Measurements from ENCODE around the gene FERMT1.
"Not testable (repeated sequence)": the region's sequence is repeated elsewhere in the genome, so short reads cannot be mapped to it uniquely, and the experiment has no call there.

FERMT1 gene

DNA sequence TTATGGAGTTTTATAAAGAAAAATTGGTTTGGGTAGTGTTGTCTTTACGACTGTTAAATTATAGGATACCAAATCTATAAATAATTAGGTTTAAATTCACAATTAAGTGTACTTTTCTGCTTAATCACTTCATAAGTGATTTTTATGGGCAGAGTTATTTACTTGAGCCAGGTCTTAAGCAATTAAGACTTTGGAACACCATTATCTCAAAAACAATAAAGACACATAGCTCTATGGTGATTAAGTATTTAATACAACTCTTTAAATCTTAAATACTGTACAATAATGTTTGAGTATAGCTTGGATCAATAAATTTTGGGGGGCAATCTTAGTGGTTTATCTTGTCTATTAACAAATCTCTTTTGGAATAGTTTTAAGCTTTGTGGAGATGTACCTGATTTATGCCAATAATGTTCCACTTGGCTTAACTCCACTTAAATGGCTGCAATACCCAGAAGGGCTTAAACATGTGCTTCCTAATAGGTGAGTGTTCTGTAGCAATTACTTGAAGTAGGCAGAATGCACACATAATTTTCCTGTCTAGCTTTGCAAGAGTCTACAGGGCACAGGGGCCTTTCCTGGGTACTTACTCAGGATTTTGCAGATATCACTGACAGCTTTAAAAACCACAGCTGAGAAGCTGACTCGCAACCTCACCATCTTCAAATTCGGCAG is 7.5 kb downstream of the FERMT1 start:
- no peak for DNase-seq

DNA sequence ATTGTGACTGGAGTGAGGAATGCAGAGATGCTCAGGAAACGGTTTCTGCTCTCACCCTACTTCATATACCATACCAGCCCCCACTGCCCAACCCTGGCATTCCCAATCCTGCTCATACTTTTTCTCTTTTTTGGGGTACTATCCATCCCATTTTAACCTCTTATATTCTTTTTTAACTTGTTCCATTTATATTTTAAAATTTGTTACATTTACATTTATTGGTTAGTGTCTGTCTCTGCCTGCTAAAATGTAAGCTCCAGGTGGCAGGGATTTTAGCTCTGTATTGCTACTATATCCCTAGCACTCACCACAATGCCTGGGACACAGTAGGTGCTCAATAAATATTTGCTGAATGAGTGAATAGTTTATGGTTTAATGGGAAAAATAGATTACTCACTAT is 8.1 kb downstream of the FERMT1 start:
- no peak for DNase-seq

DNA sequence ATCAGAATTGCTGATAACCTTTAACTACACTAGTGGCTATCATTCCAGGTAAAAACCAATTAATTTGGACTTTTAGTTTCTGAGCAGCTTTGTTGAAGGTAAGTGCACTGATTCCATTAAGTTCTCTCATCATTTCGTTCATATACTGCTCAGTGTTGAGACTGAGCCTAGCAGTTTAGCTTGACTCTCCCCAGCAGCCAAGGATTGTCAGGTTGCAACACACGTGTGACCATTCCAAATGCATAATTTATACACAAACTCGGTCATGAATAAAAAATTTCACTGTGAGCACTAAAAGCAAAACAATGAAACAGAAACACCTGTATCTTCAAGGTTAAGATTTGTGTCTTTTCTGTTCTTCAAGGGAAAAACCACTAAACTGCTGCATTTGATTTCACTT is 8.9 kb downstream of the FERMT1 start:
- no peak for DNase-seq

DNA sequence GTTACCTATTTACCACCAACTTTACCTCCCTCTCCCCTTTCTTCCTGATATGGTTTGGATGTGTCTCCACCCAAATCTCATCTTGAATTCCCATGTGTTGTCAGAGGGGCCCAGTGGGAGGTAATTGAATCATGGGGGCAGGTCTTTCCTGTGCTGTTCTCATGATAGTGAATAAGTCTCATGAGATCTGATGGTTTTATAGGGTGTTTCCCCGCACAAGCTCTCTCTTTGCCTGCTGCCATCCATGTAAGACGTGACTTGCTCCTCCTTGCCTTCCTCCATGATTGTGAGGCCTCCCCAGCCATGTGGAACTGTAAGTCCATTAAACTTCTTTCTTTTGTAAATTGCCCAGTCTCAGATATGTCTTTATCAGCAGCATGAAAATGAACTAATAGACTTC is 9.9 kb downstream of the FERMT1 start:
- not testable (repeated sequence) for DNase-seq

DNA sequence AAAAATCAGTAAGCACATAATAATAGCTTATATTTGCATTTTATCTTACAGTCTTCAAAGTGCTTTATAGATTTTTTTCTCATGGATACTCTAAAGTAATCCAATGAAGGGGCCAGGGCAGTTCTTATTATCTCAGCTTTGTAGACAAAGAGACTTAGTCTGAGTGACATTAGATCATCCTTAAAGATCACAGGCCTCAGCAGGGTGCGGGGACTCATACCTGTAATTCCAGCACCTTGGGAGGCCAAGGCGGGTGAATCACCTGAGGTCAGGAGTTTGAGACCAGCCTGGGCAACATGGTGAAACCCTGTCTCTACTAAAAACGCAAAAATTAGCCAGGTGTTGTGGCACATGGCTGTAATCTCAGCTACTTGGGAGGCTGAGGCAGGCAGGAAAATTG is 14.5 kb downstream of the FERMT1 start:
- no peak for DNase-seq

DNA sequence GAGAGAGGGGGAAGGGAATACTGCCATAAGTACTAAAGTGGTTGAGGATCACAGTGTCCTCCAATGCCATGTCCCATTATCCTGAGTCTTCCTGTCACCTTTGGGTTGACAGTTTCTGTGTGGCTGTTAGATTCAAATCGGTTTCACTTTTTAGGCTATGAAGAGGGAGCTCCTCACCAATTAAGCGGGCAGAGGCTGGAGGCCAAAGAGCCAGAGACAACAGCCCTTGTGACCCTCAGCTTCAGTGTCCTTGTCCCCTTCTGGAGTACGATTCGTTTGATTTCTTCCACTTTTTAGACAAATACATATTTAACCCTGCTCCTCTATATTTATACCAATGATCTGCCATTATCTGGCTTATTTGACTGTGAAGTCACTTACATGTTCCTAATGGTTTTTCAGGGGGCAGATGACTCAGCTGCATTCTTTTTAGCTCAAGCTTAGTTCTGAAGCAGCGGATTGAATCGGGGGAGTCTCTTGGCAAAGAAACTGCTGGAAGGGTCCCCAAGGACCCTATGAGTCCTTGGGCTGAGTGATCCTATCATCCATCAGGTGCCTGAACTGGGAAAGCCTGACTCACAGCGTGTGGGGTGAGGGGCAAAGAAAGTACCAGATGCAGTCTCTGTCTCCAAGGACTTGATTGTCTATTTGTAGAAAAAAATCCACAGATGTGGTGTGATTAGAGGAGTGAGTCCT is 18.2 kb downstream of the FERMT1 start:
- no peak for DNase-seq

DNA sequence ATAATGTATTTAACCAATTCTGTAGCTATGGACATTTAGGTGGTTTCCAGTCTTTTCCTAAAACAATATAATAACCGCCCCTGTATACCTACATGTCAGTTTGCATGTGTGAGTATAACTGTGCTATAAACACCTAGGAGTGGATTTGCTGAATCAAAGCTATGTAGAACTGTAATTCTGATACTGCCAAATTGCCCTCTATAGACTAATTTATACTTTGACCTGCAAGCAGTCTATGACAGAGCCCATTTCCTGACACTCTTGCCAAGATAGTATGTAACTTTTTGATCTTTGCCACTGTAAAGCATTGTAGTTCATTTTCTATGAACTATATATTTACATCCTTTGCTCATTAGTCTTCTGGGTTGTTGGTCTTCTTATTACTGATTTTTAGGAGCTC is 19.5 kb downstream of the FERMT1 start:
- no peak for DNase-seq

DNA sequence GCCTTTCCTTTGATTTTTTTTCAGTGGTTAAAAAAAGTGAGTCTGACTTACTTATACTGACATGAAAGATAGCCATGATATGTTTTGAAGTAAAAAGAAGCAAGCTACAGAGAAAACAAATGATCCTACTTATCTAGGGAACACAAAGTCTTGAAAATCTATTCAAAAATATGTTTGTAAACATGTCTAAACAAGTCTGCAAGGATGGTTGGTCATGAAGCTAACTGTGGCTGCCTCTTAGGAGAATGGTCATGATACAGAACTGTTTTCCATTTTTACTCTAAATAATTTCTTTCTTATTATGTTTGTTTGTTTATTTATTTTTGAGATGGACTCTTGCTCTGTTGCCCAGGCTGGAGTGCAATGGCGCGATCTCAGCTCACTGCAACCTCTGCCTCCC is 21.5 kb downstream of the FERMT1 start:
- DNase-seq: no peak

DNA sequence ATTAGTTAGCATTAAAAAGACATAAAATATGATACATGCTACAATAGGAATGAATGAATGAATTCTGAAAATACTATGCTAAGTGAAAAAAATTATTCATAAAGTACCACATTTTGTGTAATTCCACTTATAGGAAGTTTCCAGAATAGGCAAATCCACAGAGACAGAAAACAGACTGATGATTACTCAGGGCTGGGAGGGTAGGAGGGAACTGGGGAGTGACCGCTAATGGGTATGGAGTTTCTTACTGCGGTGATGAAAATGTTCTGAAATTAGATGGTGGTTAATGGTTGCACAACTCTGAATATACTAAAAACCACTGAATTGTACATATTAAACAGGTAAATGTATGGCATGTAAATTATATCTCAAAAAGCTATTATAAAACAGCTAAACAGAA is 22.6 kb downstream of the FERMT1 start:
- DNase-seq: no peak

DNA sequence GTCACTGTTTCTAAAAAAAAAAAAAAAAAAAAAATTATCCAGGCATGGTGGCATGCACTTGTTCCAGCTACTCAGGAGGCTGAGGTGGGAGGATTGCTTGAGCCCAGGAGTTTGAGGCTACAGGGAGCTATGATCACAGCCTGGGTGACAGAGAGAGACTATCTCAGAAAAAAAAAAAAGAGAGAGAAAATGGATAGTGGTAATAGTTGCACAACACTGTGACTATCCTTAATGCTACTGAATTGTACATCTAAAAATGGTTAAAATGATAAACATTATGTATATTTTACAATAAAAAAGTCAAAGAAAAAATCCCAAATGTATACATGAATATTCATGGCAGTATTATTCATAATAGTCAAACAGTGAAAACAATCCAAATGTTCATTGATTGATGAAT is 23.0 kb downstream of the FERMT1 start:
- DNase-seq: no peak

DNA sequence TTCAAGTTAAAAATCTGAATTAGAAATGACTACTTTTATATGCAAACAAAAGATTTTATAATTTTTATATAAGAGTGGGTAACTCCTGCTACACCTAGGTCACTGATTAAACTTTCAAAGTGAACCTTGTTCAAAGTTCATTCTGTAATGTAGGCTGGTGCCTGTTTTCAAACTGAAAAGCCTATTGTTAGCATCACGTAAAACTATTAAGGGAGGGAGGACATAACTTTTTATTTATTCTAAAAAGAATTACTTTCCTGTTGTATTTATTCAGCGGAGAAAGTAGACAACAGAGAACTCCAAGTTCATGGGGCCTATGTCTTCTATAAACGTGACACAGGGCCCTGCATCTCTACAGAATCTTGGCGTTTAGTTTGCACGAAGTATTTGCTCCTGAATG is 27.4 kb downstream of the FERMT1 start:
- DNase-seq: no peak

DNA sequence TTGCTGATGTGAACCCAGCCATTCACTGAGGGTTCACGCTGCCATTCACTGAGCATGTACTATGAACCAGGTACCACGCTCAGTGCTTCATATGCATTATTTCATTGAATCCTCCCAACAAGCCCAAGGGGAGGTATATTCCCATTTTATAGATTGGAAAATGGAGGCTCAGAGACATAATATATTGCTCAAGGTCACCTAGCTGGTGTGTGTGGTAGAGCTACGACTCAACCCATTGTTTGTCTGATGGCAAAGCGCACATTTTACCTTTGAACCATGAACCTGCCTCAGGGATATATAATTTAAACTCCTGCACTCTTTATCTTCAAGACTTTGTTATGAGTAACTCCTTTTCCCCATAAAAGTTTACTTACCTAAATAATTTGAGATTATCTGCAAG is 28.3 kb downstream of the FERMT1 start:
- no peak for DNase-seq

DNA sequence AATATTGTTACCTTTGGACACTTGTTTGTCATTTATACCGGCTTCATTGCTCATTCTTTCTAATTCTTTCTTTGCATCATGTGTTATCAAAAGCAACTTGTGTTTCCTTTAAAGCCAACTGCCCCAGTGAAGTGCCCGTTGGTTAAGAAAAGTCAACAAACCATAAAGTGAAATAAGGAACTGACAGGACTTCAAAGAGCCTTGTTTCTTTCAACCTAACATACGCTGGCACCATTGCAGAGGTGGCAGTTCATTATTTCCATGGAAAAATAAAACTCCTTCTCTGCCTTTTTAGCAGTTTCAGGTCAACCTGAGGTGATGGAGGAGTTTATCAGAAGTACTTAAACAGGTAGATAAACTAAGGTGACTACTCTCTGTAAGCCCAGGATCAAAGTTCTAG is 28.8 kb downstream of the FERMT1 start:
- DNase-seq: no peak

DNA sequence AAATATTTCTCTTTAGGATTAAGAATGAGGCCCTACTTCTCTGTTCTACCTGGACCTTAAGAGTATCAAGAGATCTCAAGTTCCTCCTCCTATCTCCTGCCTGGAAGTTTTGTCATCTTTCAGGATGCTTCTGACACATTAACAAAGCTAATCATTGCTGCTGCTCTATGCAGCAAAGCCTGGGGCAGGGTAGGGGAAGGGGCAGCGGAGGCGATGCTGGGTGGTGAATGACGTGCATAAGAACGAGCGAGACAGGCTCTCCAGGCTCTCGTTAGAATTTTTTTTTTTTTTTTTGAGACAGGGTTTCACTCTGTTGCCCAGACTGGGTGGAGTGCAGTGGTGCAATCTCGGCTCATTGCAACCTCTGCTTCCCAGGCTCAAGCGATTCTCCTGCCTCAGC is 31.2 kb downstream of the FERMT1 start:
- no peak for DNase-seq

DNA sequence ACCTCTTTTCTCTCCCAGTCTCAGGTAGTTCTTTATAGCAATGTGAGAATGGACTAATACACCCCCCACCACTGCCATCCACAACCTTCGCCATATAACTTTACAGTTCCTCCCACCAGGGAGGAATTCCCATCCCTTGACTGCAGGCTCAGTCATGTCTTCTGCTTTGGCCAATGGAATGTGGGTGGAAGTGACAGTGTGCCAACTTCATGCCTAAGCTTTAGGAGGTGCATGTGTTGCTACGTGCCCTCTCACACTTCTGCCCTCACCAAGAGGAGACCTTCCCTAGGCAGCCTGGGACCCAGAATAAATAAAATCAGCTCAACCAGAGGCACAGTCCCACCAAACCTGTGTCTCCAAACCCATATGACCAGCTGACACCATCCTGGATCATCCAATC is 36.0 kb downstream of the FERMT1 start:
- DNase-seq: no peak

DNA sequence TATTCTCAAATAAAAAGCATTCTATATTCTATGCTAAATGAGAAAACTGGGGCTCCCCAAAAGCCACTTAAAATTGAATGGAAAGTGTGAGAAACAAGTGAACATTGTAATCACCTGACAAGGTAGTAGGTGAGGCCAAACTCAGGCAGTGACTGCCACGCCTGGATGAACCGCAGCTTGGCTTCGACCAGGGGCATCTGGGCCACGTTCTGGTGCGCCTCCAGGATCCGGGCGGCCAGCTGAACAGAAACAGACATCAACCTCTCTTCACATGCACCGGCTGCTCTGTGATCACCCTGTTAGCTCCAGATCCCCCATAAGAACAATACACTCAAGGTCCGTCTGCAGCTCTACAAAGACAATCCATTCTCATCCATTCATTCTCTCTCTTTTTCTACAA is 38.9 kb downstream of the FERMT1 start:
- DNase-seq: no peak

DNA sequence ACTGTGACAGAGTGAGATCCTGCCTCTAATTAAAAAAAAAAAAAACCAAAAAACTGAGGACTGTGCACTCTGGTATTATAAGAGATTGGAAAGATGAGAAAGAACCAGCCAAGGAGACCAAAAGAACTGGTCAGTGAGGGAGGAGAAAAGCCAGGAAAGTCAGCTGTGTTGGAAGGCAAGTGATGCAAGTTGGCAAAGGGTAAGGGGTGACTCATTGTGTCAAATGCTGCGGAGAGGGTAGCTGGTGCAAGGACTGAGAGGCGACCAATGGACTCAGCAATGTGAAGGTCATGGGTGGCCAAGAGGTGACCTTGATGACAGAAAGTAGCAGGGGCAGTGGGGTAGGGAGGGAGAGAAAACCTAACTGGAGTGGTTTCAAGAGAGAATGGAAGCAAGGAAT is 41.6 kb downstream of the FERMT1 start:
- DNase-seq: no peak

DNA sequence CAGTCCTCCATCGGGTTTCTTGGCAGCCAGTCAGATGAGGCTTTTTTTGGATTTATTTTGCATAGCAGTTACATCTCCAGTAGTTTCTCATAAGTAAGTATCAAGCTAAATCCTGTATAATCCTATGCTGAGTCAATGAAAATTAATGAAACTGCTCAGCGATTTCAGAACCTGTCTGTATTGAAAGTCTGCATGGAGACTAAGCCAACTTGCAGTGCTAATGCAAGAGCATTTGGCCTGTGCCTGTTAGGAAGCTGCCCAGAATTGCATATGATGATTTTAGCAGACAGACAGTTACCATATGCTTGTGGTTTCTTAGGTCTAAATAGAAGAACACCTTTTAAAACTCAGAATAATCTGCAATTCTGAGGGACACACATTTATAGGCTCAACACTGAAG is 43.8 kb downstream of the FERMT1 start:
- no peak for DNase-seq

DNA sequence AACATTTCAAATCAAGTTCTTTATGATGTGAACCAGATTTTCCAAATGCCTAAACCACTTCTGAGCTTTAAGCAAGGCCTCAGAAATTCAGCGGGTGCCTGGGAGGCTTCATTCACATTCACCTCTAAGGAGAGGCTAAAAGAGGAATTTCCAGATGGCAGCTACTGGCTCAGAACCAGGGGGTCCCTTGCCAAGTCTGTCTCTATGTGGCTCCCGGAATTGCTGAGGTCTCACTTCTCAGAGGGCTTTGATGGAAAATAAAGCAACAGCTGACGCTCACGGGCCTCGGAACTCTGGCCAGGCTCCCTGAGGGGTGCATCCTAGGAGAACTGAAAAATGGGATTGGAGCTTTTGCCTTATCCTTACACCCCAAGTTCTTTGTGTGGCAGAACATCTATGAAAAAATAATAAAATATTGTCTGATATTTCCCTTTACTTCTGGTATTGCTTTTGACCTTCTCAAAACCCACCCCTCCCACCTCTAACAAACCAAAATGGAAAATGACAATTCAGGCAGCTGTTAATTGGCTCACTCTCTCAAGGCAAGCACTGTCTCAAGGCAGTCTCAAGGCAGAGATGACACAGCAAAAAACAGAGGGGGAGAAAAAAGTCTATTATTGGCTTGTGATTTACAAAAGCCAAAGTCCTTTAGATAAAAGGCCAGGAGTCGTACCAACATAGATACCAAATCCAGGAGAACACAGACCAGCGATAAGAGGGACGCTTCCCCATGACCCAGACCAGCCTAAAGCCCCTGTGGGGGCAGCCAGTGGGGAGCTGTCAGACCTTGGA is 47.2 kb downstream of the FERMT1 start:
- DNase-seq: no peak

DNA sequence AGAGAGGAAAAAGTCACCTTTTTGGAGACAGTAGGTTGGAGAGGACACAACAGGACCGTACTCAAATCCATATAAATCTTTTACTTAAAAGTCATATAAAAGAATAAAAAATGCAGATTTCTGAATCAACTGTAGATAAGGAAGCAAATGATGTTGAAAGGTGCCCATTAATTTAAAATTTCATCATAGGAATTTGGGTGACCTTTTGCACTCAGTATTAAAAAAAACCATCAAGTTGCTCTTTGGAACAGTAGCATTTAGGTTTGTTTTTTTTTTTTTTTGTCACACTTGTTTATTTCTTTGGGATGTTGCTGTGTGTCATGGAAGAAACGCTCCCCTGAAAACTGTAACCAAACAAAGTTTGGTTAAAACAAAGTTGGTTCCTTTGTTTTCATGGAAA is 48.0 kb downstream of the FERMT1 start:
- DNase-seq: no peak

DNA sequence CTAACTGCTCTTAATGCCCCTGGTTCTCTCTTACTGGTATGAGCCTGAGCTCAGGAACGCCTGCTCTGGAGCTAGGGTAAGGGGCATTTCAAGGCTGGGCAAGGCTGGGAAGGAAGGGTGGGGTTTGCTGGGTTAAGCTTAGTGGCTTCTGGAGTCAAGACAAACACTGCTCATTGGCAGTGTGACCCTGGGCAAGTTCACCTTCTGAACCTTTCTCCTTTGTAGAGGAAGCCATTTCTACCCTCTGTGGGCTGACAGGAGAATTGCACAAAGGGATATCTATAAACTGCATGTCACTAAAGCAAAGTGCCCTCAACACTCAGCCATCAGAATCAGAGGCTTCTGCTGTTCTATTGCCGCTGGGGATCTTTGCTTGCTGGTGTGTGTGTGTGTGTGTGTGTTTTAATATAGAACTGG is 48.7 kb downstream of the FERMT1 start:
- DNase-seq: no peak

DNA sequence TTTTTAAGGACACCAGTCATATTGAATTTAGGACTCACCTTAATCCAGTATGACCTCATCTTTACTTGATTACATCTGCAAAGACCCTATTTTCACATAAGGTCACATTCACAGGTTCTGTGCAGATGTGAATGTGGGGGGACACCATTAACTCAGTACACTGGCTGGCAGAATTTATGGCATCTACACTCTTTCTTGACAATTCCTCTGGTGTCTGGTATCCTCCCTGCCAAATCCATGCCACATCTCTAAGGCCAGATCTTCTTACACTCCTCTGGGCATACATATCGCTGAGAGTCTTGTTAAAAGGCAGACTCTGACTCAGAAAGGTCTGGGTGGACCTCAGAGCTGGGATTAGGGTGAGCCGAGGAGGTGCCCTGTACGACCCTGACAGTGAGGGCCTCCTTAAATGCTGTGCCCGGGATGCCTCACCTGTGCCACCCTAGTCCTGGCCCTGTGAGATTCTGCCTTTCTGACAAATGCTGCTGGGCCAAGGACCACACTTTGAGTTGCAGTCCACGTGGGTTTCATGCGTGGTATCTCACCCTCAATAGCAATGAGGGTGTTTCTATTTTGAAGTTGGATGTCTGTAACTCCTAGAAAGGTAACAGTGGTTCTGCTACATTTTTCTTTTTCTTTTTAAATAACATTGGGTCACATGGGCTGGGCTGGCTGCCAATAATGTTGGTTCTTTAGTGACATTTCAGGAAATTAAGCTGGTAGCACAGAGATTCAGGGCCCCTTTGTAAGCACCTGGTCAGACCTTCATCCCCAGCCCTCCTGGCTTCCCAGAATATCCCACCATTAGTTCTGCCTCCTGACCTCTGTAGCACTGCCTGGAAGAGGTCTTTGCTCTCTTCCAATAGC is 51.8 kb downstream of the FERMT1 start:
- DNase-seq: no peak

DNA sequence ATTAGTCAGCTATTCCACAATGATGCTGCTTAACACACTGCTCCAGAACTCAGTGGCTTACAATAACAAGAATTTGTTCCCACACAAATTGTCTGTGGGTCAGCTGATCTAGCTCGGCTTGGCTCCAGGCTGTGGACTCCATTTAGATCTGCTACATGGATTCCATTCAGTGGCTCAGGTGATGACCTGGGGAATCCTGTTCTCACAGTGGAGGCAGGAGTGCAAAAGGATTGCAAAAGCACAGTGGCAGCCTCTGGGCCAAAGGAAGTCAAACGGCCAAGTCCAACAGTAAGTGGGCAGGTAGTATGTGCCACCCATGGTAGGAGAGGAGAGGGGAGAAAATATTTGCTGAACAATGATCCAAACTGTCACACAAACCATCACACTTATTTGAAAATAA is 53.2 kb downstream of the FERMT1 start:
- DNase-seq: no peak

Data from stimulated activated CD4-positive, alpha-beta T cell treated with anti-CD3 and anti-CD28 coated beads, Interleukin-1b, Interleukin-23, amount 100 ng/mL, for 48 hours (primary cell).